Measurements from ENCODE around the gene MEX3D.

DNA sequence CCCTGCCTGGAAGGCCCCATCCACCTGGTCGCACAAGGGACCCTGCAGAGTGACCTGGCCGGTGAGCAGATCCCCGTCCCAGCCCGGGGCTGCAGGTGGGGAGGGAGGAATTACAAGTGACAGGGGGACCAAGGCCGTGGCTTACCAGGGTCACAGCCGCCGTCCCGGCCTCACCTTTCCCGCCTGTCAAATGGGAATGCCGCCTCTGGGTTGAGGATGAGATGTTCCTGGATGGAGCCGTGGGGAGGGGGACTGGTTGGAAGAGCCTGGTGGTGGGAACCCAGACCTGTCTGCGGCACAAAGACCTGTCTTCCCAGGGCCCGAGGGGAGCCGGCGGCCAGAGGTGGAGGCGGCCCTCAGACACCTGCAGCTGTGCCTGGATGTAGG, 38.7 kb downstream of the MEX3D start:
- TF ChIP-seq, protein P1, sequence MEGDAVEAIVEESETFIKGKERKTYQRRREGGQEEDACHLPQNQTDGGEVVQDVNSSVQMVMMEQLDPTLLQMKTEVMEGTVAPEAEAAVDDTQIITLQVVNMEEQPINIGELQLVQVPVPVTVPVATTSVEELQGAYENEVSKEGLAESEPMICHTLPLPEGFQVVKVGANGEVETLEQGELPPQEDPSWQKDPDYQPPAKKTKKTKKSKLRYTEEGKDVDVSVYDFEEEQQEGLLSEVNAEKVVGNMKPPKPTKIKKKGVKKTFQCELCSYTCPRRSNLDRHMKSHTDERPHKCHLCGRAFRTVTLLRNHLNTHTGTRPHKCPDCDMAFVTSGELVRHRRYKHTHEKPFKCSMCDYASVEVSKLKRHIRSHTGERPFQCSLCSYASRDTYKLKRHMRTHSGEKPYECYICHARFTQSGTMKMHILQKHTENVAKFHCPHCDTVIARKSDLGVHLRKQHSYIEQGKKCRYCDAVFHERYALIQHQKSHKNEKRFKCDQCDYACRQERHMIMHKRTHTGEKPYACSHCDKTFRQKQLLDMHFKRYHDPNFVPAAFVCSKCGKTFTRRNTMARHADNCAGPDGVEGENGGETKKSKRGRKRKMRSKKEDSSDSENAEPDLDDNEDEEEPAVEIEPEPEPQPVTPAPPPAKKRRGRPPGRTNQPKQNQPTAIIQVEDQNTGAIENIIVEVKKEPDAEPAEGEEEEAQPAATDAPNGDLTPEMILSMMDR (conservative IDR thresholded peaks at IDR 0.05 in 1 of 2, IDR thresholded peaks at IDR 0.05 in 1 of 2; ENCODE audit: extremely low read depth in 1 of 2, insufficient read depth in 1 of 2, low read depth in 1 of 2, low read length in 2 of 2): no peak
- no peak for TF ChIP-seq EZH2 (IDR thresholded peaks at IDR 0.05; ENCODE audit: borderline replicate concordance, low read length)
